Measurements from ENCODE around the gene ELMOD3. TPM values are rescaled to one million over a fixed set of nuclear protein-coding genes. Genes with fewer than 3 reads are reported as not detected.

The ELMOD3 gene
- total and polyA plus RNA-seq, 9 donors, result 10.6 to 18.6 (median 15.8) TPM

- no peaks in the 10 kb centered on the region for H3K9me3 ChIP-seq (replicated peaks; ENCODE audit: control insufficient read depth, low read depth, low read length)
Measured at GRCh38 chr2:85422072-85422457, 67.5 kb downstream of the ELMOD3 start.

GRCh38 chr2:85423525-85423924 is 69.0 kb downstream of the ELMOD3 start:
- no peak overlapping the region for H3K27ac ChIP-seq (ENCODE audit: low read length)
- DNase-seq, result peak; percentile 57

More at GRCh38 chr2:85422072-85422457, 67.5 kb downstream of the ELMOD3 start:
- H3K4me3 ChIP-seq (ENCODE audit: low read length), result no peak overlapping the region
- H3K27me3 ChIP-seq (ENCODE audit: control insufficient read depth, insufficient read depth, low read length), result no peaks in the 10 kb centered on the region
- H3K4me1 ChIP-seq (ENCODE audit: control insufficient read depth, insufficient read depth, low read length), result peaks cover 42% of the 10 kb centered on the region
- no peaks in the 10 kb centered on the region for H3K36me3 ChIP-seq (ENCODE audit: control insufficient read depth, insufficient read depth, low read length)
- WGBS (ENCODE audit: insufficient coverage), result no CpG with 5 or more reads among the region's 2 CpGs
- no peak overlapping the region for H3K27ac ChIP-seq (ENCODE audit: low read length)
- DNase-seq, result no peak

GRCh38 chr2:85425588-85425987 is 71.0 kb downstream of the ELMOD3 start:
- WGBS (ENCODE audit: insufficient coverage), result 78% methylated on average over 3 of the region's 3 CpGs
- Histone ChIP-seq H3K36me3 (ENCODE audit: control insufficient read depth, insufficient read depth, low read length) (no peaks in the 10 kb centered on the region), H3K9me3 (replicated peaks; ENCODE audit: control insufficient read depth, low read depth, low read length) (no peaks in the 10 kb centered on the region), H3K4me3 (ENCODE audit: low read length) (no peak overlapping the region), H3K27ac (ENCODE audit: low read length) (no peak overlapping the region), H3K27me3 (ENCODE audit: control insufficient read depth, insufficient read depth, low read length) (no peaks in the 10 kb centered on the region), H3K4me1 (ENCODE audit: control insufficient read depth, insufficient read depth, low read length) (peaks cover 38% of the 10 kb centered on the region)
- no peak for DNase-seq

More at GRCh38 chr2:85423525-85423924, 69.0 kb downstream of the ELMOD3 start:
- peaks cover 36% of the 10 kb centered on the region for H3K4me1 ChIP-seq (ENCODE audit: control insufficient read depth, insufficient read depth, low read length)
- H3K36me3 ChIP-seq (ENCODE audit: control insufficient read depth, insufficient read depth, low read length), result no peaks in the 10 kb centered on the region
- whole genome bisulfite sequencing (ENCODE audit: insufficient coverage), result 53% methylated on average over 2 of the region's 5 CpGs
- no peak overlapping the region for H3K4me3 ChIP-seq (ENCODE audit: low read length)
- H3K9me3 ChIP-seq (replicated peaks; ENCODE audit: control insufficient read depth, low read depth, low read length), result no peaks in the 10 kb centered on the region
- H3K27me3 ChIP-seq (ENCODE audit: control insufficient read depth, insufficient read depth, low read length), result no peaks in the 10 kb centered on the region

GRCh38 chr2:85427300-85427835 is 72.8 kb downstream of the ELMOD3 start:
- Histone ChIP-seq H3K36me3 (ENCODE audit: control insufficient read depth, insufficient read depth, low read length) (no peaks in the 10 kb centered on the region), H3K9me3 (replicated peaks; ENCODE audit: control insufficient read depth, low read depth, low read length) (no peaks in the 10 kb centered on the region), H3K4me1 (ENCODE audit: control insufficient read depth, insufficient read depth, low read length) (peaks cover 40% of the 10 kb centered on the region), H3K27me3 (ENCODE audit: control insufficient read depth, insufficient read depth, low read length) (no peaks in the 10 kb centered on the region), H3K27ac (ENCODE audit: low read length) (no peak overlapping the region), H3K4me3 (ENCODE audit: low read length) (no peak overlapping the region)
- DNase-seq, result no peak
- 49% methylated on average over 2 of the region's 3 CpGs for WGBS (ENCODE audit: insufficient coverage)

- Histone ChIP-seq H3K4me3 (ENCODE audit: low read length) (no peak overlapping the region), H3K27ac (ENCODE audit: low read length) (no peak overlapping the region), H3K4me1 (ENCODE audit: control insufficient read depth, insufficient read depth, low read length) (peaks cover 46% of the 10 kb centered on the region), H3K27me3 (ENCODE audit: control insufficient read depth, insufficient read depth, low read length) (no peaks in the 10 kb centered on the region), H3K9me3 (replicated peaks; ENCODE audit: control insufficient read depth, low read depth, low read length) (no peaks in the 10 kb centered on the region), H3K36me3 (ENCODE audit: control insufficient read depth, insufficient read depth, low read length) (no peaks in the 10 kb centered on the region)
- WGBS (ENCODE audit: insufficient coverage), result 68% methylated on average over 4 of the region's 7 CpGs
- no peak for DNase-seq
Measured at GRCh38 chr2:85428343-85428881, 73.8 kb downstream of the ELMOD3 start.

GRCh38 chr2:85429213-85429923 is 74.8 kb downstream of the ELMOD3 start:
- no peak for DNase-seq
- Histone ChIP-seq H3K27ac (ENCODE audit: low read length) (peak overlapping the region; percentile 80), H3K4me3 (ENCODE audit: low read length) (no peak overlapping the region), H3K4me1 (ENCODE audit: control insufficient read depth, insufficient read depth, low read length) (peaks cover 48% of the 10 kb centered on the region), H3K9me3 (replicated peaks; ENCODE audit: control insufficient read depth, low read depth, low read length) (no peaks in the 10 kb centered on the region), H3K36me3 (ENCODE audit: control insufficient read depth, insufficient read depth, low read length) (no peaks in the 10 kb centered on the region), H3K27me3 (ENCODE audit: control insufficient read depth, insufficient read depth, low read length) (no peaks in the 10 kb centered on the region)
- WGBS (ENCODE audit: insufficient coverage), result 67% methylated on average over 12 of the region's 12 CpGs

GRCh38 chr2:85429924-85430289 is 75.3 kb downstream of the ELMOD3 start:
- no peaks in the 10 kb centered on the region for H3K27me3 ChIP-seq (ENCODE audit: control insufficient read depth, insufficient read depth, low read length)
- peak overlapping the region; percentile 80 for H3K27ac ChIP-seq (ENCODE audit: low read length)
- peaks cover 53% of the 10 kb centered on the region for H3K4me1 ChIP-seq (ENCODE audit: control insufficient read depth, insufficient read depth, low read length)
- WGBS (ENCODE audit: insufficient coverage), result 100% methylated on average over 1 of the region's 2 CpGs
- H3K36me3 ChIP-seq (ENCODE audit: control insufficient read depth, insufficient read depth, low read length), result no peaks in the 10 kb centered on the region
- DNase-seq, result no peak
- no peak overlapping the region for H3K4me3 ChIP-seq (ENCODE audit: low read length)
- no peaks in the 10 kb centered on the region for H3K9me3 ChIP-seq (replicated peaks; ENCODE audit: control insufficient read depth, low read depth, low read length)

GRCh38 chr2:85430752-85431569 is 76.4 kb downstream of the ELMOD3 start:
- Histone ChIP-seq H3K9me3 (replicated peaks; ENCODE audit: control insufficient read depth, low read depth, low read length) (no peaks in the 10 kb centered on the region), H3K4me1 (ENCODE audit: control insufficient read depth, insufficient read depth, low read length) (peaks cover 64% of the 10 kb centered on the region), H3K27me3 (ENCODE audit: control insufficient read depth, insufficient read depth, low read length) (no peaks in the 10 kb centered on the region), H3K36me3 (ENCODE audit: control insufficient read depth, insufficient read depth, low read length) (no peaks in the 10 kb centered on the region), H3K27ac (ENCODE audit: low read length) (peak overlapping the region; percentile 86), H3K4me3 (ENCODE audit: low read length) (no peak overlapping the region)
- 39% methylated on average over 4 of the region's 16 CpGs for WGBS (ENCODE audit: insufficient coverage)
- DNase-seq, result peak; percentile 77

GRCh38 chr2:85431570-85432205 is 77.1 kb downstream of the ELMOD3 start:
- Histone ChIP-seq H3K27ac (ENCODE audit: low read length) (peak overlapping the region; percentile 86), H3K9me3 (replicated peaks; ENCODE audit: control insufficient read depth, low read depth, low read length) (no peaks in the 10 kb centered on the region), H3K4me3 (ENCODE audit: low read length) (no peak overlapping the region), H3K36me3 (ENCODE audit: control insufficient read depth, insufficient read depth, low read length) (no peaks in the 10 kb centered on the region), H3K4me1 (ENCODE audit: control insufficient read depth, insufficient read depth, low read length) (peaks cover 71% of the 10 kb centered on the region), H3K27me3 (ENCODE audit: control insufficient read depth, insufficient read depth, low read length) (no peaks in the 10 kb centered on the region)
- WGBS (ENCODE audit: insufficient coverage), result no CpG with 5 or more reads among the region's 10 CpGs
- DNase-seq, result no peak

Measured in muscle of leg (tissue), 11 donors.